ENCODE measurements around the gene SIGLEC9.

Gene SIGLEC9

GRCh38 chr19:51147663-51148062 lies 23.0 kb downstream of the SIGLEC9 start:
- no peak for DNase-seq

- DNase-seq = no peak
Measured at GRCh38 chr19:51148580-51148979, 23.9 kb downstream of the SIGLEC9 start.

- no peak for DNase-seq
Measured at GRCh38 chr19:51150627-51151026, 25.9 kb downstream of the SIGLEC9 start.

- DNase-seq = no peak
Measured at GRCh38 chr19:51156710-51157109, 32.0 kb downstream of the SIGLEC9 start.

- no peak for DNase-seq
Measured at GRCh38 chr19:51157265-51157664, 32.6 kb downstream of the SIGLEC9 start.

- DNase-seq = no peak
Measured at GRCh38 chr19:51158474-51159129, 33.9 kb downstream of the SIGLEC9 start.

- no peak for DNase-seq
Measured at GRCh38 chr19:51159656-51160055, 35.0 kb downstream of the SIGLEC9 start.

- DNase-seq = no peak
Measured at GRCh38 chr19:51161266-51161665, 36.6 kb downstream of the SIGLEC9 start.

GRCh38 chr19:51161867-51162496 lies 37.3 kb downstream of the SIGLEC9 start:
- no peak for DNase-seq

- DNase-seq = no peak
Measured at GRCh38 chr19:51163257-51163656, 38.6 kb downstream of the SIGLEC9 start.

GRCh38 chr19:51164215-51164614 lies 39.5 kb downstream of the SIGLEC9 start:
- no peak for DNase-seq

GRCh38 chr19:51166846-51167490 lies 42.3 kb downstream of the SIGLEC9 start:
- DNase-seq = no peak

- DNase-seq = no peak
Measured at GRCh38 chr19:51168564-51169282, 44.0 kb downstream of the SIGLEC9 start.

- peak; percentile 5 for DNase-seq
Measured at GRCh38 chr19:51169283-51169918, 44.7 kb downstream of the SIGLEC9 start.

- DNase-seq = no peak
Measured at GRCh38 chr19:51172223-51172622, 47.5 kb downstream of the SIGLEC9 start.

- no peak for DNase-seq
Measured at GRCh38 chr19:51173681-51174080, 49.0 kb downstream of the SIGLEC9 start.

GRCh38 chr19:51179256-51179655 lies 54.5 kb downstream of the SIGLEC9 start:
- no peak for DNase-seq

All from NCI-H774 (cell line).